Testis (tissue), 2 donors: ENCODE data around the gene CFAP65.

Source experiments
- POLR2A ChIP-seq: fragments of 450-650 bp; IDR thresholded peaks from one replicate; pipeline ENCODE4 v1.6.1; 2017; ENCODE audit warnings: antibody characterized with exemption, mild to moderate bottlenecking, moderate library complexity
- TF ChIP-seq, protein P1 (sequence below), 3 experiments: fragments of 450-650 bp in 2 of 3; fragments of 200-600 bp in 1 of 3; sonication (generic) in 1 of 3; IDR thresholded peaks; one replicate each; pipeline ENCODE4 v1.5.1; 2016 to 2019; ENCODE audit warnings: antibody characterized with exemption in 3 of 3, mild to moderate bottlenecking in 2 of 3, moderate library complexity in 1 of 3

DNA sequence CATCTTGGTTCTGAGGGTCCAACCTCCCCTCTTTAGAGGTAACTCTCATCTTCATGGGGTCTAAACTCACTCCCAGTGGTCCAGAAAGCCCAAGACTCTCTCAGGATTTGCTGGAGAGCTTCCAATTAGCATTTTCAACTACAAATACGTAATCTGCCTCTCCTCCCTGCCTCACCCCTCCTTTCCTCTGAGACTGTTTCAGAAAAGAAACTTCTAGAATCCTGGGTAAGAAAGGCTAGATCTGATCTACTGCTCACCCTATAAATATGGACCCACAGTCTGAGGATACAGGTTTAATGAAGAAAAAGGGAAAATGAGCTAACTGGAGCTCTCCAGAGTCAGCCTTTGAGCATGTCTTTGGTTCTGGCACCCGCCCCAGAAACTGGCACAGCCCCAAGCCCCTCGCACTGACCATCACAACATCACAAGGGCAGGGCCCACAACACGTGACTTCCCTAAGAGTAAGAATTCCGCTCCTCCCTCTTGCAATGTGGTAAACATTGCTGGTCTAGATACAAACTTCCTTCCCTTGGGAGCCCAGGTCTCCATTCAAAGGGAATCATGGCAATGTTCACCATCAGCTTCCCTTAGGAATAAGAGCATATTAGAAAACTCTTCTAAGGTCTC, 41.1 kb upstream of the CFAP65 start:
- TF ChIP-seq POLR2A, result no peak
- TF ChIP-seq, protein P1, sequence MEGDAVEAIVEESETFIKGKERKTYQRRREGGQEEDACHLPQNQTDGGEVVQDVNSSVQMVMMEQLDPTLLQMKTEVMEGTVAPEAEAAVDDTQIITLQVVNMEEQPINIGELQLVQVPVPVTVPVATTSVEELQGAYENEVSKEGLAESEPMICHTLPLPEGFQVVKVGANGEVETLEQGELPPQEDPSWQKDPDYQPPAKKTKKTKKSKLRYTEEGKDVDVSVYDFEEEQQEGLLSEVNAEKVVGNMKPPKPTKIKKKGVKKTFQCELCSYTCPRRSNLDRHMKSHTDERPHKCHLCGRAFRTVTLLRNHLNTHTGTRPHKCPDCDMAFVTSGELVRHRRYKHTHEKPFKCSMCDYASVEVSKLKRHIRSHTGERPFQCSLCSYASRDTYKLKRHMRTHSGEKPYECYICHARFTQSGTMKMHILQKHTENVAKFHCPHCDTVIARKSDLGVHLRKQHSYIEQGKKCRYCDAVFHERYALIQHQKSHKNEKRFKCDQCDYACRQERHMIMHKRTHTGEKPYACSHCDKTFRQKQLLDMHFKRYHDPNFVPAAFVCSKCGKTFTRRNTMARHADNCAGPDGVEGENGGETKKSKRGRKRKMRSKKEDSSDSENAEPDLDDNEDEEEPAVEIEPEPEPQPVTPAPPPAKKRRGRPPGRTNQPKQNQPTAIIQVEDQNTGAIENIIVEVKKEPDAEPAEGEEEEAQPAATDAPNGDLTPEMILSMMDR (IDR thresholded peaks at IDR 0.05), result no peak
